Neural progenitor cell (in vitro differentiated cells): Measurements from ENCODE around the gene UBE2K. TPM values are rescaled to one million over a fixed set of nuclear protein-coding genes. Genes with fewer than 3 reads are reported as not detected.
"Not testable (repeated sequence)": the region's sequence is repeated elsewhere in the genome, so short reads cannot be mapped to it uniquely, and the experiment has no call there.

Source experiments
- DNase-seq: peaks from one replicate; pipeline ENCODE4 v3.0.0-alpha.2; 2016; ENCODE audit warnings: low spot score
- H2AFZ ChIP-seq: fragments of 200-600 bp; sonication (generic); replicated peaks from 2 replicates; pipeline ENCODE4 v1.6.1; 2016; ENCODE audit warnings: antibody characterized with exemption
- H3F3A ChIP-seq: fragments of 200-600 bp; sonication (generic); 2 replicates; pipeline ENCODE4 v1.6.1; 2016; ENCODE audit warnings: antibody characterized with exemption, low read depth
- H3K27ac ChIP-seq: fragments of 200-600 bp; sonication (generic); 2 replicates; pipeline ENCODE4 v1.5.1; 2016; ENCODE audit warnings: mild to moderate bottlenecking
- H3K27me3 ChIP-seq: fragments of 200-600 bp; sonication (generic); 2 replicates; pipeline ENCODE4 v1.6.1; 2016; ENCODE audit warnings: mild to moderate bottlenecking, moderate library complexity
- H3K36me3 ChIP-seq: fragments of 200-600 bp; sonication (generic); 2 replicates; pipeline ENCODE4 v1.5.1; 2016
- H3K4me1 ChIP-seq: fragments of 200-600 bp; sonication (generic); 2 replicates; pipeline ENCODE4 v1.6.1; 2016; ENCODE audit warnings: mixed run types
- H3K4me2 ChIP-seq: fragments of 200-600 bp; sonication (generic); 2 replicates; pipeline ENCODE4 v1.6.1; 2016
- H3K4me3 ChIP-seq: fragments of 200-600 bp; sonication (generic); 2 replicates; pipeline ENCODE4 v1.5.1; 2016
- H3K79me2 ChIP-seq: fragments of 200-600 bp; sonication (generic); 2 replicates; pipeline ENCODE4 v1.6.1; 2016; ENCODE audit warnings: low read depth
- H3K9ac ChIP-seq: fragments of 200-600 bp; sonication (generic); 2 replicates; pipeline ENCODE4 v1.6.1; 2016
- H3K9me3 ChIP-seq: fragments of 200-600 bp; sonication (generic); 2 replicates; pipeline ENCODE4 v1.5.1; 2016; ENCODE audit warnings: low read depth
- H4K20me1 ChIP-seq: fragments of 200-600 bp; sonication (generic); 2 replicates; pipeline ENCODE4 v1.6.1; 2016; ENCODE audit warnings: low read depth
- H3K27ac Mint-ChIP-seq: 3 replicates; pipeline ENCODE4 v1.8.0; 2021; ENCODE audit warnings: mixed read lengths
- H3K27me3 Mint-ChIP-seq: 2 replicates; pipeline ENCODE4 v1.8.0; 2022; ENCODE audit warnings: low read depth, mild to moderate bottlenecking, inconsistent platforms, moderate library complexity, mixed read lengths; ENCODE audit not compliant: insufficient read depth
- H3K36me3 Mint-ChIP-seq: 3 replicates; pipeline ENCODE4 v1.8.0; 2021; ENCODE audit warnings: mixed read lengths
- H3K4me1 Mint-ChIP-seq: 3 replicates; pipeline ENCODE4 v1.8.0; 2021; ENCODE audit warnings: mixed read lengths
- H3K4me3 Mint-ChIP-seq: 3 replicates; pipeline ENCODE4 v1.8.0; 2021; ENCODE audit warnings: mild to moderate bottlenecking, moderate library complexity, mixed read lengths
- H3K9me3 Mint-ChIP-seq: 3 replicates; pipeline ENCODE4 v1.8.0; 2020; ENCODE audit warnings: mixed read lengths
- CTCF ChIP-seq: fragments of 200-600 bp; sonication (generic); IDR thresholded peaks from 2 replicates; pipeline ENCODE4 v1.5.1; 2017; ENCODE audit warnings: antibody characterized with exemption, mild to moderate bottlenecking
- EZH2 ChIP-seq: fragments of 200-600 bp; sonication (generic); IDR thresholded peaks from 2 replicates; pipeline ENCODE4 v1.6.1; 2017; ENCODE audit warnings: antibody characterized with exemption, mild to moderate bottlenecking, moderate library complexity
- EZH2phosphoT487 ChIP-seq: fragments of 200-600 bp; sonication (generic); IDR thresholded peaks from 2 replicates; pipeline ENCODE4 v1.6.1; 2017; ENCODE audit warnings: antibody characterized with exemption
- total RNA-seq: library from RNA; depleted of rRNA; stranded (reverse); fragments of >200 nt; gene quantifications from 2 replicates; pipeline ENCODE4 v1.2.3, GENCODE V29; 2015; ENCODE audit warnings: low replicate concordance

The UBE2K gene
- total RNA-seq, 1 donor from 2014 or later, result 61.8 TPM

- Mint-ChIP-seq H3K4me1 (peaks cover 6% of the 10 kb centered on the region), H3K36me3 (peaks cover 27% of the 10 kb centered on the region), H3K9me3 (peaks cover 8% of the 10 kb centered on the region), H3K27ac (no peak overlapping the region), H3K27me3 (no peaks in the 10 kb centered on the region), H3K4me3 (no peak overlapping the region)
- Histone ChIP-seq H3F3A (peaks cover 5% of the 10 kb centered on the region), H3K9me3 (no peaks in the 10 kb centered on the region), H3K4me3 (no peak overlapping the region), H3K79me2 (peaks cover 100% of the 10 kb centered on the region), H4K20me1 (peaks cover 51% of the 10 kb centered on the region), H3K9ac (no peak overlapping the region), H3K27me3 (no peaks in the 10 kb centered on the region), H2AFZ (no peak overlapping the region), H3K4me2 (no peak overlapping the region), H3K36me3 (no peaks in the 10 kb centered on the region), H3K27ac (no peak overlapping the region), H3K4me1 (no peaks in the 10 kb centered on the region)
- no peak for DNase-seq
- TF ChIP-seq EZH2phosphoT487 (no peak), CTCF (no peak), EZH2 (no peak)
These were observed 20.7 kb downstream of the UBE2K start for GRCh38 chr4:39718366-39719323.

- no peak for TF ChIP-seq CTCF
- TF ChIP-seq EZH2phosphoT487, result no peak
- no peak for TF ChIP-seq EZH2
- Histone ChIP-seq H3K9me3 (no peaks in the 10 kb centered on the region), H3K9ac (no peak overlapping the region), H3K4me2 (no peak overlapping the region), H2AFZ (no peak overlapping the region), H3K27me3 (no peaks in the 10 kb centered on the region), H3K27ac (no peak overlapping the region), H3K4me1 (no peaks in the 10 kb centered on the region), H3K36me3 (no peaks in the 10 kb centered on the region), H3K4me3 (no peak overlapping the region), H3K79me2 (peaks cover 100% of the 10 kb centered on the region), H4K20me1 (peaks cover 60% of the 10 kb centered on the region), H3F3A (peaks cover 5% of the 10 kb centered on the region)
- H3K9me3 Mint-ChIP-seq, result peaks cover 8% of the 10 kb centered on the region
- H3K4me3 Mint-ChIP-seq, result no peak overlapping the region
- peaks cover 9% of the 10 kb centered on the region for H3K4me1 Mint-ChIP-seq
- H3K27me3 Mint-ChIP-seq, result no peaks in the 10 kb centered on the region
- no peak overlapping the region for H3K27ac Mint-ChIP-seq
- DNase-seq, result no peak
- H3K36me3 Mint-ChIP-seq, result peaks cover 21% of the 10 kb centered on the region
These were observed 22.1 kb downstream of the UBE2K start for GRCh38 chr4:39719804-39720580.

GRCh38 chr4:39721273-39721672 is 23.3 kb downstream of the UBE2K start:
- not testable (repeated sequence) for H3K4me1 ChIP-seq, H3K9ac ChIP-seq, H3K27me3 Mint-ChIP-seq, H3K9me3 Mint-ChIP-seq, H3K27me3 ChIP-seq, H3K4me3 ChIP-seq, H3F3A ChIP-seq, H3K9me3 ChIP-seq, H3K36me3 ChIP-seq, H3K4me2 ChIP-seq, H3K4me3 Mint-ChIP-seq, H2AFZ ChIP-seq, H3K4me1 Mint-ChIP-seq, DNase-seq
- Histone ChIP-seq H4K20me1 (peaks cover 71% of the 10 kb centered on the region), H3K27ac (peak overlapping the region; percentile 53), H3K79me2 (peaks cover 100% of the 10 kb centered on the region)
- Mint-ChIP-seq H3K36me3 (peaks cover 18% of the 10 kb centered on the region), H3K27ac (peak overlapping the region; percentile 33)
